Astrocyte of the cerebellum (primary cell): ENCODE data around the gene GPR152.

ENCODE experiments used
- DNase-seq: peaks from one replicate; pipeline ENCODE4 v3.0.0-alpha.2; 2011; ENCODE audit warnings: low read depth
- H3K4me3 ChIP-seq: 2 replicates; pipeline ENCODE4 v1.5.1; 2011; ENCODE audit warnings: mild to moderate bottlenecking, low read depth, low read length, moderate library complexity
- in situ Hi-C: cut with HindIII; loops from 2 replicates; pipeline ENCODE4 v1.10.0; 2017; ENCODE audit warnings: low sequenced_read_pairs
- TF ChIP-seq, protein P1 (sequence below): IDR thresholded peaks from 2 replicates; pipeline ENCODE4 v1.5.1; 2012; ENCODE audit warnings: low read length, low read depth, moderate library complexity, mild to moderate bottlenecking; ENCODE audit errors: missing control alignments

GPR152 gene

DNA sequence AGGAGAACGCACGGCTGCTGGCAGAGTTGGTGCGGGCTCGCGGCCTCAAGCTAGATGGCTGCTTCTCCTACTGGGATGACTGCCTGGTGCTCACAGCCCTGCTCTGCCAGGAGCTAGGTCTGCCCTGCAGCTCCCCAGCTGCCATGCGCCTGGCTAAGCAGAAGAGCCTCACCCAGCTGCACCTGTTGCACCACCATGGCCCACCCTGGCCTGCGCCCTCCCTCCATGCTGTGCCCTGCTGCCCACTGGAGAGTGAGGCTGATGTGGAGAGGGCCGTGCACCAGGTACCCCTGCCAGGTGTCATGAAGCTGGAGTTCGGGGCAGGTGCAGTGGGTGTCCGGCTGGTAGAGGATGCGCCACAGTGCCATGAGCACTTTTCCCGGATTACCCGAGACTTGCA, 29.1 kb downstream of the GPR152 start:
- in situ Hi-C loops = no loop called here
- TF ChIP-seq, protein P1, sequence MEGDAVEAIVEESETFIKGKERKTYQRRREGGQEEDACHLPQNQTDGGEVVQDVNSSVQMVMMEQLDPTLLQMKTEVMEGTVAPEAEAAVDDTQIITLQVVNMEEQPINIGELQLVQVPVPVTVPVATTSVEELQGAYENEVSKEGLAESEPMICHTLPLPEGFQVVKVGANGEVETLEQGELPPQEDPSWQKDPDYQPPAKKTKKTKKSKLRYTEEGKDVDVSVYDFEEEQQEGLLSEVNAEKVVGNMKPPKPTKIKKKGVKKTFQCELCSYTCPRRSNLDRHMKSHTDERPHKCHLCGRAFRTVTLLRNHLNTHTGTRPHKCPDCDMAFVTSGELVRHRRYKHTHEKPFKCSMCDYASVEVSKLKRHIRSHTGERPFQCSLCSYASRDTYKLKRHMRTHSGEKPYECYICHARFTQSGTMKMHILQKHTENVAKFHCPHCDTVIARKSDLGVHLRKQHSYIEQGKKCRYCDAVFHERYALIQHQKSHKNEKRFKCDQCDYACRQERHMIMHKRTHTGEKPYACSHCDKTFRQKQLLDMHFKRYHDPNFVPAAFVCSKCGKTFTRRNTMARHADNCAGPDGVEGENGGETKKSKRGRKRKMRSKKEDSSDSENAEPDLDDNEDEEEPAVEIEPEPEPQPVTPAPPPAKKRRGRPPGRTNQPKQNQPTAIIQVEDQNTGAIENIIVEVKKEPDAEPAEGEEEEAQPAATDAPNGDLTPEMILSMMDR = no peak
- no peak overlapping the region for H3K4me3 ChIP-seq
- DNase-seq = no peak

DNA sequence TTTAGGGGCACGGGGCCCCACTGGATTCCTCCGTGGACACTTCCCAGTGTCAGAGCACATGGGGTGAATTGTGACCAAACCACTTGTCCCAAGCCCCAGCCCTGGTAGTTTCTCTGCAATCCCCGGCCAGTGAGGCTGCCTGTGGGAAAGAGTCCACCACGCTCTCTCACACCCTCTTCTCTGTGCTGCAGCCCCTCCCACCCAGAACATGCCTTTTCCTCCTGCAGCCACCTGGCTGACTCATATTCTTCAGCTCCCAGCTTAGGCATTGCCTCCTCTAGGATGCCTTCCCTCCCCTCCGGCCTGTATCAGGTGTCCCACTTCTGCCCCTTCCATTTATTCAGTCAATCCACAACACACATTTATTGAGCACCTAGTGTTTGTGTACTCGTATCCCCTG, 29.6 kb downstream of the GPR152 start:
- no peak for DNase-seq
- TF ChIP-seq, protein P1 = no peak
- in situ Hi-C loops = no loop called here
- H3K4me3 ChIP-seq = no peak overlapping the region

DNA sequence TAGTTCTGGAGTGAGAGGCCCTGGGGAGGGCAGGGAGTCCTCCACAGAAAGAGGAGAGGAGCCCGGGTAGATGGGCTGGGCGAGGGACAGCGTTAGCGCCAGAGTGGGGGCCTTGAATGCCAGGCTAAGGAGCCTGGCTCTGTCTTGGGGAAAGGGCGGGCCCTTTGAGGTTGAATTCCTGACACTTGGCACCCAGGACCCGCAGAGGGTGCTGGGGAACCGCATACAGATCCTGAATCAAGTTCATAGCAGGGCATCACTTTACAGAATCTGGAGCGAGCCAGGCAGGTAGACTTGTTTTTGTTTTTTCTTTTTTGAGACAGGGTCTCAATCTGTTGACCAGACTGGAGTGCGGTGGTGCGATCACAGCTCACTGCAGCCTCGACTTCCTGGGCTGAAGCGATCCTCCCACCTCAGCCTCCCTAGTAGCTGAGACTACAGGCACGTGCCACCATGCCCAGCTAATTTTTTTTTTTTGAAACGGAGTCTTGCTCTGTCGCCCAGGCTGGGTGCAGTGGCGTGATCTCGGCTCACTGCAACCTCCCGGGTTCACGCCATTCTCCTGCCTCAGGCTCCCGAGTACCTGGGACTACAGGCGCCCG, 31.0 kb downstream of the GPR152 start:
- TF ChIP-seq, protein P1 = no peak
- peak overlapping the region; percentile 24 for H3K4me3 ChIP-seq
- no peak for DNase-seq
- in situ Hi-C loops = no loop called here

DNA sequence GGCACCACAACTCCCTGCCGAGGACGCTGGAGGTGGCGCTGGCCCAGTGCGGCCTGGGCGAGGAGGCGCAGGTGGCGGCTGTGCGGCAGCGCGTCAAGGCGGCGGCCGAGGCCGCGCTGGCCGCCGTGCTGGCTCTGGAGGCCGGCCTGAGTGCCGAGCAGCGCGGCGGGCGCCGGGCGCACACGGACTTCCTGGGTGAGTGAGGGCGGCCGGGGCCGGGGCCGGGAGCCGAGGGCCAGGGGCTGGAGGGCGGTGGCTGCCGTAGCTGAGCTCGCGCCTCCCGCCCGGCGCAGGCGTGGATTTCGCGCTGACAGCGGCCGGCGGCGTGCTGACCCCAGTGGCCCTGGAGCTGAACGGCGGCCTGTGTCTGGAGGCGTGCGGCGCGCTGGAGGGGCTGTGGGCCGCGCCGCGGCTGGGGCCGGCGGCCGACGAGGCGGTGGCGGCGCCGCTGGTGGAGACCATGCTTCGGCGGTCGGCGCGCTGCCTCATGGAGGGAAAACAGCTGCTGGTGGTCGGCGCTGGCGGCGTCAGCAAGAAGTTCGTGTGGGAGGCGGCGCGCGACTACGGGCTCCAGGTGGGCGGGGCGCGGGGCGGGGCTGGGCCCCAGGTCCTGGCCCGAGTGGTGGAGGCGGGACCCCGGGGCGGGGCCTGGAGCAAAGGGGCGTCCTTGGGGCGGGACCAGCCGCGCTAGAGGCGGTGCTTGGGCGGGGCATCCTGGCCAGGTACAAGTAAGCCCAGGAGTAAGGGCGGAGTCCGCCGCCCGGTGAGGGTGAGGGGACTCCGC, 31.7 kb downstream of the GPR152 start:
- in situ Hi-C loops = no loop called here
- TF ChIP-seq, protein P1 = no peak
- peak; percentile 66 for DNase-seq
- H3K4me3 ChIP-seq = peak overlapping the region; percentile 24

DNA sequence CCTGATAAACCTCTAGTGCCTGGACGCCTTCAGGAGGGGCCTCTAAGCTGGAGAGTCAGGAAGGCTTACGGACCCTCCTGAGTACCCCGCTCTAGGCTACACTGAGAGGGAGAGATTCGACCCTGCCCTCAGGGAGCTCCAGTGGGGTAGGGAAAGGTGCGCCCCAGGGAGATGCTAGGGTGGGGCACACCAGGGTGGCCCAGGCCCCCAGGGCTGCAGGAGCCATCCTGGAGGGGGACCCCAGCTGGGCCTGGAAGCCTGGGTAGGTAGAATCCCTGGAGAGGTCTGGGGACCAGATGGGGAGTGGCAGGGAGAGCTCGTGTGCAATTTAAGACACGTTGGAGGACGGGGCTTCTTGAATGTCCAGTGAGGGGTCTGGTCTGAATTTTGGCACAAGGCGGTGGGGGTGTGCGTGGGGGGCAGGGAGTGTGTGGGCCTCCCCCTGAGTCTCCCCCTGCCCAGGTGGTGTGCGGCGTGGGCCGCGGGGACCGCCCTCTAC, 32.3 kb downstream of the GPR152 start:
- peak overlapping the region; percentile 24 for H3K4me3 ChIP-seq
- DNase-seq = no peak
- in situ Hi-C loops = no loop called here
- TF ChIP-seq, protein P1 = no peak

DNA sequence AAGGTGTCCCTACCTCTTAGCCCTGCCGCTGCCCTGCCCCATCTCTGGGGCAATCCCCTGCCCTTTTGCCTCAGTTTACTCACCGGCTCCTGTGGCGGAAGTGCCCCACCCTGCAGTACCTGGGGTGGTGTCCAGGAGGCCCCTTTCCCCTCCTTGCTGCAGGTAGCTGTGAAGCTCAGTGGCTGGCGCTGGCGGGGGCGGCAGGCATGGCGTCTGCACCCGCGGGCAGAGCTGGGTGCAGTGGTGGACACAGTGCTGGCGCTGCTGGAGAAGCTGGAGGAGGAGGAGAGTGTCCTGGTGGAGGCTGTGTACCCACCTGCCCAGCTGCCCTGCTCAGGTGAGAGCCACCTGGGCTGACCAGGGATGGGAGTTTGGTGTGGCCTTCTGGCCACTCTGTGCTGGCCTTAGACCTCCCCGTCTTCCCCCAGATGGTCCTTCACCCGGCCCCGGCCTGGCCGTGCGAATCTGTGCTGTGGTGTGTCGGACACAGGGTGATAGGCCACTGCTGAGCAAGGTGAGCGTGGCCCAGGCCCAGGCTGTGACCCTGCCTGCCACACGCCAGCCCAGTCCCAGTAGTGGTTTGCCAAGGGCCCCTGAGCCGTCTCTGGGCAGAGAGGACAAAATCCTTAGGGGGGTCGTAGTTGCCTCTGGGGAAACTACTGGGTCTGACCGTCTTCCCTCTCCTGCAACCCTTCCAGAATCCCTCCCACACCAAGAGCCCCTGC, 33.0 kb downstream of the GPR152 start:
- in situ Hi-C loops = no loop called here
- TF ChIP-seq, protein P1 = no peak
- DNase-seq = no peak
- H3K4me3 ChIP-seq = no peak overlapping the region
